Esophagus (tissue), 2 donors: ENCODE results near the gene FHOD3. TPM values are rescaled to one million over a fixed set of nuclear protein-coding genes. Genes with fewer than 3 reads are reported as not detected.

Experiments used
- H3K27ac ChIP-seq, 2 donors: one replicate each; pipeline ENCODE4 v1.5.1; 2013; ENCODE audit warnings: low read depth in 2 of 2, mild to moderate bottlenecking in 2 of 2, inconsistent platforms in 1 of 2, low read length in 1 of 2, moderate library complexity in 1 of 2
- H3K27me3 ChIP-seq, 2 donors: one replicate each; pipeline ENCODE4 v1.6.1; 2013; ENCODE audit warnings: low read length in 2 of 2, control low read depth in 1 of 2, mild to moderate bottlenecking in 1 of 2; ENCODE audit not compliant: insufficient read depth in 2 of 2, control insufficient read depth in 1 of 2
- H3K36me3 ChIP-seq, 2 donors: one replicate each; pipeline ENCODE4 v1.6.1; 2013; ENCODE audit warnings: low read length in 1 of 2; ENCODE audit not compliant: control insufficient read depth in 2 of 2, insufficient read depth in 2 of 2
- H3K4me1 ChIP-seq, 2 donors: one replicate each; pipeline ENCODE4 v1.6.1; 2013; ENCODE audit warnings: low read length in 1 of 2; ENCODE audit not compliant: control insufficient read depth in 2 of 2, insufficient read depth in 2 of 2
- H3K4me3 ChIP-seq, 2 donors: one replicate each; pipeline ENCODE4 v1.5.1; 2013; ENCODE audit warnings: low read length in 2 of 2, mild to moderate bottlenecking in 2 of 2, low read depth in 1 of 2, moderate library complexity in 1 of 2
- H3K9me3 ChIP-seq, 2 donors: one replicate each; pipeline ENCODE4 v1.6.1; 2013; ENCODE audit warnings: mild to moderate bottlenecking in 2 of 2, low read depth in 1 of 2, low read length in 1 of 2, moderate library complexity in 1 of 2; ENCODE audit not compliant: control insufficient read depth in 2 of 2, insufficient read depth in 1 of 2
- WGBS, 2 donors: extraction: QIAGEN DNeasy Blood & Tissue Kit; methylation state at CpG; one replicate each; pipeline ENCODE4 v1.1.7; 2013; 5-methylcytosine and 5-hydroxymethylcytosine counted together
- polyA plus RNA-seq, 2 donors: library from polyadenylated mRNA; stranded (reverse); fragments of 200-250 nt; gene quantifications; one replicate each; pipeline ENCODE4 v1.2.3, GENCODE V29; 2013
- donor health status: healthy with polysubstance abuse.
- donor health status: Bipolar disorder and iron deficiency.

The FHOD3 gene
- polyA plus RNA-seq, 2 donors, result 3.7 to 11.1 TPM

DNA sequence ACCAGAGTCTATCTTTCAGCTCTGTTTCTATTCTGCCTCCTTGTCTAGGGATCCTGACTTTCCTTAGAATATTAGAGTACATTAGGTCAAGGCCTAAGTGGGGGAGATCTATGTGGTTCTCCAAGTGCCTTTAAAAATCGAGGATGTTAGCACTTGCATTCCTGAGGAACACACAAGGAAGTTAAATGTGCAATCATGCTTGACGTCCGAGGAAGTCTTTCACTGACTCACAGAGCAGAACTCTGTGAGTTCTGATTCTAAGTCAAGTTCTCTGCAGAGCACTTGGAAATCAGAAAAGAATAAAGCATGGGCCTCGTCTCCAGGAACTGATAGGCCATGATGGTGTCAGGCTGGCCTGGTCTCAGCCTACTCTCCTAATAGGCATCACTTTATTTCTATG is 17.2 kb downstream of the FHOD3 start:
- no peak overlapping the region for H3K27ac ChIP-seq
- H3K36me3 ChIP-seq, result no peaks in the 10 kb centered on the region
- no peaks in the 10 kb centered on the region for H3K4me1 ChIP-seq
- no peaks in the 10 kb centered on the region for H3K9me3 ChIP-seq
- no peaks in the 10 kb centered on the region for H3K27me3 ChIP-seq
- 31 to 45% methylated on average over 4 of the region's 4 CpGs for WGBS, 2 donors
- no peak overlapping the region for H3K4me3 ChIP-seq

DNA sequence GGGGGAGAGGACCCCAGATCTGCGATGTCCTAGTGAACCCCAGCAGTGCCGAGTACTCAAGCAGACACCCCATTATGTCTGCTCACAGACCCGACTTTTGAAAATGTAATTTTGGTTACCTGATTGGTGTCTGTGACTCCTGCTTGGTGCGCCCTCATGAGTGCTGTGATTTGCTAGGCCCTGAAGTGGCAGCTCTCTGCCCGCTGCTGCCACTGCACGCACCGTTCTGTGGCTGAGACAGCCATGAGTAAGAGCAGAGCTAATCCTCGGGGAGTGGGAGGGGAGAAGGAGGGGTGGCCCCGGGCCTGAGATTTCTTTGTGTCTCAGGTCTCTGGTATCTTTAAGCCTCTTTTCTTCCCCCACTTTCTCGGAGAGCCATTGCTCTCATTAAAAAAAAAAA is 18.2 kb downstream of the FHOD3 start:
- H3K27ac ChIP-seq, result no peak overlapping the region
- H3K4me1 ChIP-seq, result no peaks in the 10 kb centered on the region
- WGBS, 2 donors, result 63 to 70% methylated on average over 10 of the region's 10 CpGs
- no peaks in the 10 kb centered on the region for H3K9me3 ChIP-seq
- no peaks in the 10 kb centered on the region for H3K36me3 ChIP-seq
- H3K4me3 ChIP-seq, result no peak overlapping the region
- H3K27me3 ChIP-seq, result no peaks in the 10 kb centered on the region

DNA sequence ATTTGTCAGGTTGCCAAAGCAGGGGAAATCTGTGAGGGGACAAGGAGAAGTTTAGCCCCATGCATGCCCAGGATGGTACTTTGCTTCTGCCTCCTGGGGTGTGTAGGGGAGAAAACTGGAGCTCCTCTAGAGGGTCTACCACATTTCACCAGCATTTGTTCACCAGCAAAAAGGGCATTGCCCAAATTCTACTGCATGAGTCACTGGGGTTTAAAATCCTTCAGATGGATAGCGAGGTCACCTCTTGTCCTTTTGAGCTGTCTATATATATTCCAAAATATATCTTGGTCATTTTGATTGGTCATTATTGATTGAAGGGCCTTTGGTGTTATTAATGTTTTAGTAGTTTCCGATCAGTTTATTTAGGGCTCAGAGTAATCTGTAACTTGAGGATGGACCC is 18.7 kb downstream of the FHOD3 start:
- no peaks in the 10 kb centered on the region for H3K4me1 ChIP-seq
- no peaks in the 10 kb centered on the region for H3K9me3 ChIP-seq
- no peak overlapping the region for H3K4me3 ChIP-seq
- no peaks in the 10 kb centered on the region for H3K27me3 ChIP-seq
- H3K27ac ChIP-seq, result no peak overlapping the region
- WGBS, 2 donors, result 88 to 95% methylated on average over 2 of the region's 2 CpGs
- no peaks in the 10 kb centered on the region for H3K36me3 ChIP-seq

DNA sequence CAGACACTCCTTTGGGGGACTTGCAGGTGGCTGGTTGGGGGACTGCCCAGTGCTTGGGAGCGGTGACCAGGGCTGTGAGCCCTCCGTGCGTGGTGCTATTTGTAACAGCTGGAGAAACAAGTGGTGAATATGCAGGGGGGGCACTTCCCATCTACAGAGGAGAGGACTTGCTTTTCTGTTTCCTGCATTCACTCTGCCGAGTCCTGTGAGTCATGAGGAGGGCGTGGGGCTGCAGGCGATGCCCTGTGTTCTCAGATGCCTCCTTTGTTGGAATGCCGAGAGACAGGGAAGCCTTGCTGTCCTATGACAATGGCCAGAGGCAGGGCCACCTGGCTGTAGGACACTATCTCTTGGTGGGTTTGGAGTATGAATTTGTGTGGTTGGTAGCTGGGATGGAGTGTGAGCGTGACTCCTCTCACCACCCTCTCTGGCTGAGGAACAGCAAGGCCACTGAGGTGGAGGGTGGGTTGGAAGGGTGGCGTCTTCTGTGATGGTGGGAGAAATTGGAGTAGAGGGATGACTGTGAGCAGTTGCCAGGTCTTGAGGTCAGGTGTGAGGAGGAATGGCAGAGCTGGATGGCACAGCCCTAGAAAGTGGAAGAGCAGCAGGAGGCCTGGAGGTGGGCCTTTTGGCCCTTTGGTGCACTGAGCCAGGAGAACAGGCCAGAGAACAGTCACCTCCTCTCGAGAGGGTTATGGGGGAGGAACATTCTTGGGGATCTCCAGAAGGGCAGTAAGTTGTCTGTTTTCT is 24.3 kb downstream of the FHOD3 start:
- WGBS, 2 donors, result 61 to 70% methylated on average over 10 of the region's 10 CpGs
- H3K27ac ChIP-seq, result no peak overlapping the region

DNA sequence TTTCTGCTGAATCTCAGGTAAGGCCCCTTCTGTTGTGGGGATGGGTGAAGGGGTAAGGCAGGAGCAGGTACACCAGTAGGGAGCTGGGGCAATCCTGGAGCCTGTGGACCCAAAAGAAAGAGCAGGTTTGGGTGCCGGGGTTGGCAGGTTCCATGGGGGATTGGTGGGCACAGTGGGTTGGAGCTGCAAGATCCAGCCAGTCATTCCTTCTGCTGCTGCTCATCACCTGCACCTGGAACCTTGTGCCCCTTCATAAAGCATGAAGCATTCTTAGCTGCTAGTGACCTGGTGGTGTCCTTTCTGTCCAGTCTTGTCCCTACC is 24.9 kb downstream of the FHOD3 start:
- Histone ChIP-seq H3K27ac (no peak overlapping the region), H3K9me3 (no peaks in the 10 kb centered on the region), H3K36me3 (no peaks in the 10 kb centered on the region), H3K4me1 (peaks cover 0 to 4% of the 10 kb centered on the region in 2 donors), H3K27me3 (no peaks in the 10 kb centered on the region), H3K4me3 (no peak overlapping the region)
- 90 to 92% methylated on average over 1 of the region's 1 CpG for WGBS, 2 donors

More for the DNA sequence above, 24.3 kb downstream of the FHOD3 start:
- no peaks in the 10 kb centered on the region for H3K27me3 ChIP-seq
- peaks cover 0 to 4% of the 10 kb centered on the region in 2 donors for H3K4me1 ChIP-seq
- no peak overlapping the region for H3K4me3 ChIP-seq
- H3K36me3 ChIP-seq, result no peaks in the 10 kb centered on the region
- H3K9me3 ChIP-seq, result no peaks in the 10 kb centered on the region

DNA sequence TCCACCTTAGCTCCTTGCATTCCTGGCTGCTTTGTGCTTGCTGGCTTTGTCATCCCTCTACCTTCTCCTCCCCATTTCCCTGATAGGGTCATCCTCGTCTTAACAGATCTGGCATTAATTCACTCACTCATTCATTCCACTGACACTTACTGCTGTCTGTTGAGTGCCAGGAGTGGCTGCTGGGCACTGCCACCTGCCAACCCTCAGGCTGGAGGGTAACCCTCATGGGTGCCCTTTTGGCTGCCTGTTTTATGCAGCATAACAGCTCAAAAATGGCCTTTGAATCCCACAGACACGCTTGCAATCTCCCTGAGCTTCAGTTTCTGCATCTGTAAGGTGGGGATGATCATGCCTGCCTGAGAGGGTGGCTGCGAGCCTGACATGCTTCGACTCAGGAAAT is 25.2 kb downstream of the FHOD3 start:
- H3K36me3 ChIP-seq, result no peaks in the 10 kb centered on the region
- H3K9me3 ChIP-seq, result no peaks in the 10 kb centered on the region
- WGBS, 2 donors, result 78 to 88% methylated on average over 4 of the region's 4 CpGs
- H3K27me3 ChIP-seq, result no peaks in the 10 kb centered on the region
- H3K27ac ChIP-seq, result no peak overlapping the region
- H3K4me3 ChIP-seq, result no peak overlapping the region
- peaks cover 0 to 4% of the 10 kb centered on the region in 2 donors for H3K4me1 ChIP-seq

DNA sequence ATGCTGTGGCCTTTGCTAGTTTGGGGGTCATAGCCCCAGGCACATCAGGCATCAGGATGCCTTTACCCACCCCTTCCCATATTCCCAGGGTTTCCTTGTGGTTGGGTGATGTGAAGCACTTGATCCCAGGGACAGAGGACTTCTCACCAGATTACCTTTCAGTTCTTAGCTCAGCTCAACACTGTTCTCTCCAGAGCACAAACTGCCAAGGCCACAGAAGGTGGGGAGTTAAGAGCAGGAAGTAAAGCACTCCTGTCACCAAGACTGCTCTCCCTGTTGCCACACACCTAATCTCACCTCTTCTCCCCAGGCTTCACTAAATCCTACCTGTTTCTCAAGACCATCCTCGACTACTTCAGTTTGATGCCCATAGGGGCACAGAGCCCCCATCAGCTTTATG is 25.9 kb downstream of the FHOD3 start:
- H3K4me3 ChIP-seq, result no peak overlapping the region
- H3K27ac ChIP-seq, result no peak overlapping the region
- WGBS, 2 donors, result 71 to 80% methylated on average over 1 of the region's 1 CpG
- no peaks in the 10 kb centered on the region for H3K9me3 ChIP-seq
- no peaks in the 10 kb centered on the region for H3K36me3 ChIP-seq
- peaks cover 0 to 4% of the 10 kb centered on the region in 2 donors for H3K4me1 ChIP-seq
- no peaks in the 10 kb centered on the region for H3K27me3 ChIP-seq

DNA sequence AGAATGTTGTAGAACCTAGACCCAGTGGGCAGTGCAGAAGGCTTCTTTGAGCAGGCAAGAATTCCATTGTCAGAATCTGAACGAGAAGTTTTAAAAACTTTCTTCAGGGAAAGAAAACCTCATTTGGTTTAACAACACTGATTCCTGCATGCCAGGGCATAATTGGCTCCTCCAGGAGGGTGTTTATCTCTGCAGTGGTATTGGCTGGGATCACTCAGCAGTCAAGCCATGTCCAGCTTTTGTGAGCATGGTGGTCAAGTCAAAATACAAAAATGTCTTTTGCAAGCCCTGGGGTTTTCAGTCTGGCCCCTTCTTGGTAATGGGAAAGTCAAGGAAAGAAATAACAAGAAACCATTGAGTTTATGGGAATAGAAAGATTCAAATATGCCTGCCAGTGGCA is 28.3 kb downstream of the FHOD3 start:
- Histone ChIP-seq H3K27me3 (no peaks in the 10 kb centered on the region), H3K9me3 (no peaks in the 10 kb centered on the region), H3K36me3 (no peaks in the 10 kb centered on the region), H3K4me1 (peaks cover 0 to 4% of the 10 kb centered on the region in 2 donors), H3K4me3 (no peak overlapping the region), H3K27ac (no peak overlapping the region)
- WGBS, 2 donors, result 70 to 83% methylated on average over 1 of the region's 1 CpG

DNA sequence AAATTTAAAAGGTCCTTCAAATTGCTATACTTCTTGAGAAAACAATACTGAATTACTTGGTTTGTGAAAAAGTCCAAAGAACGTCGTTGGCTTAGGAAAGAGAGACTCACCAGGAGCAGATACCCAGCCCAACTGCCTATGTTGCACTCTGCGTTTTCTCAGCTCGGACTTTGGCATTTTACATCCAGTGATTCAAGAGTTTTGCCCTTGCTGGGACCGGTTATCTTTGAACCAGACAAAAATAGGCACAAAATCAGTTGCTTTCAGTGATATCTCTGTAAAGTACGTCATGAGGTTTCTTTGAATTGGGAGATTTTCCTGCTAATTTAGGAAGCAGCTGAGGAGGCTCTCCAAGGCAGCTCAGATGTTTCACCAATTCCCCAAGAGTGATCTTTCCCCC is 29.3 kb downstream of the FHOD3 start:
- WGBS, 2 donors, result 80 to 89% methylated on average over 6 of the region's 6 CpGs
- Histone ChIP-seq H3K36me3 (no peaks in the 10 kb centered on the region), H3K27ac (no peak overlapping the region), H3K9me3 (no peaks in the 10 kb centered on the region), H3K4me1 (peaks cover 0 to 3% of the 10 kb centered on the region in 2 donors), H3K27me3 (no peaks in the 10 kb centered on the region), H3K4me3 (no peak overlapping the region)
